Natural killer cell (primary cell): ENCODE data around the gene INSC. TPM values are rescaled to one million over a fixed set of nuclear protein-coding genes. Genes with fewer than 3 reads are reported as not detected.

Experiments used
- ATAC-seq, 3 donors: fragments of 150-1000 bp in 2 of 3; fragments of 200-7000 bp in 1 of 3; cut with Tn5 transposase; 1 replicate in 1 of 3; 2 replicates in 2 of 3; pipeline ENCODE4 v1.10.0; 2021; ENCODE audit warnings: mild to moderate bottlenecking in 2 of 3, moderate library complexity in 2 of 3
- DNase-seq, 2 donors: peaks; one replicate each; pipeline versions ENCODE4 v3.0.0 to v3.0.0-alpha.2; 2013 to 2021; ENCODE audit warnings: mixed read lengths in 1 of 2
- H3K27ac ChIP-seq: one replicate; pipeline ENCODE4 v1.5.1; 2013; ENCODE audit warnings: mild to moderate bottlenecking, low read length
- H3K27me3 ChIP-seq: one replicate; pipeline ENCODE4 v1.6.1; 2013; ENCODE audit warnings: low read length; ENCODE audit not compliant: control insufficient read depth, insufficient read depth
- H3K36me3 ChIP-seq: one replicate; pipeline ENCODE4 v1.6.1; 2013; ENCODE audit warnings: low read length; ENCODE audit not compliant: control insufficient read depth, insufficient read depth
- H3K4me1 ChIP-seq: one replicate; pipeline ENCODE4 v1.6.1; 2013; ENCODE audit warnings: low read length; ENCODE audit not compliant: control insufficient read depth, insufficient read depth
- H3K4me3 ChIP-seq: one replicate; pipeline ENCODE4 v1.5.1; 2013; ENCODE audit warnings: low read length
- H3K9me3 ChIP-seq: one replicate; pipeline ENCODE4 v1.6.1; 2013; ENCODE audit warnings: low read length; ENCODE audit not compliant: control insufficient read depth, insufficient read depth
- H3K27ac Mint-ChIP-seq, 2 donors: one replicate each; pipeline ENCODE4 v1.8.0; 2022; ENCODE audit warnings: mild to moderate bottlenecking in 2 of 2, mixed read lengths in 2 of 2, moderate library complexity in 1 of 2
- H3K27me3 Mint-ChIP-seq, 2 donors: one replicate each; pipeline ENCODE4 v1.8.0; 2022; ENCODE audit warnings: low read depth in 2 of 2, mixed read lengths in 2 of 2
- H3K36me3 Mint-ChIP-seq: one replicate; pipeline ENCODE4 v1.8.0; 2022; ENCODE audit warnings: mixed read lengths
- H3K4me1 Mint-ChIP-seq, 2 donors: one replicate each; pipeline ENCODE4 v1.8.0; 2022; ENCODE audit warnings: mixed read lengths in 2 of 2
- H3K4me3 Mint-ChIP-seq: one replicate; pipeline ENCODE4 v1.8.0; 2022; ENCODE audit warnings: mild to moderate bottlenecking, moderate library complexity, mixed read lengths
- H3K9me3 Mint-ChIP-seq, 2 donors: one replicate each; pipeline ENCODE4 v1.8.0; 2022; ENCODE audit warnings: mixed read lengths in 2 of 2
- CTCF ChIP-seq: fragments of 200-600 bp; IDR thresholded peaks from one replicate; pipeline ENCODE4 v1.8.0; 2022; ENCODE audit warnings: antibody characterized with exemption
- WGBS: methylation state at CpG from one replicate; pipeline ENCODE4 v1.1.7; 2013; ENCODE audit warnings: missing lambda C conversion rate; ENCODE audit not compliant: insufficient coverage; 5-methylcytosine and 5-hydroxymethylcytosine counted together
- intact Hi-C: fragments of 100-400 bp; cut with micrococcal nuclease; formaldehyde crosslinking; loops from one replicate; pipeline ENCODE4 v1.14.2; 2022
- total RNA-seq, 4 donors: library from RNA; stranded (reverse); fragments of 120-200 nt in 1 of 4; gene quantifications; one replicate each; pipeline versions ENCODE4 v1.2.3 to v1.2.4, GENCODE V29; 2013 to 2022

The INSC gene
- total RNA-seq, 3 donors from 2014 or later (not counting 1 experiment from before 2014, with no cell fraction given) = 0.16 to 0.27 TPM; not detected in 1

- Histone ChIP-seq H3K36me3 (no peaks in the 10 kb centered on the region), H3K27ac (no peak overlapping the region), H3K9me3 (no peaks in the 10 kb centered on the region), H3K4me1 (no peaks in the 10 kb centered on the region), H3K4me3 (no peak overlapping the region), H3K27me3 (no peaks in the 10 kb centered on the region)
- no peak overlapping the region for H3K27ac Mint-ChIP-seq
- WGBS = 89% methylated on average over 3 of the region's 3 CpGs
- H3K4me3 Mint-ChIP-seq = no peak overlapping the region
- intact Hi-C loops = no loop called here
- DNase-seq (no peak), ATAC-seq (no peak)
- no peaks in the 10 kb centered on the region for H3K9me3 Mint-ChIP-seq
- peaks cover 0 to 5% of the 10 kb centered on the region in 2 donors for H3K4me1 Mint-ChIP-seq
- H3K36me3 Mint-ChIP-seq = no peaks in the 10 kb centered on the region
- H3K27me3 Mint-ChIP-seq = peaks cover 0 to 7% of the 10 kb centered on the region in 2 donors
- TF ChIP-seq CTCF = no peak
Measured at GRCh38 chr11:15157181-15157580, 42.5 kb downstream of the INSC start.

- TF ChIP-seq CTCF = no peak
- no peaks in the 10 kb centered on the region for H3K36me3 Mint-ChIP-seq
- no peak overlapping the region for H3K27ac ChIP-seq
- 84% methylated on average over 4 of the region's 6 CpGs for WGBS
- DNase-seq = no peak
- H3K9me3 Mint-ChIP-seq = no peaks in the 10 kb centered on the region
- no peaks in the 10 kb centered on the region for H3K4me1 ChIP-seq
- intact Hi-C loops = no loop called here
- no peaks in the 10 kb centered on the region for H3K36me3 ChIP-seq
- no peaks in the 10 kb centered on the region for H3K4me1 Mint-ChIP-seq
- no peak overlapping the region for H3K4me3 Mint-ChIP-seq
- H3K27me3 ChIP-seq = no peaks in the 10 kb centered on the region
- no peaks in the 10 kb centered on the region for H3K9me3 ChIP-seq
- ATAC-seq = no peak
- peaks cover 0 to 7% of the 10 kb centered on the region in 2 donors for H3K27me3 Mint-ChIP-seq
- H3K27ac Mint-ChIP-seq = no peak overlapping the region
- no peak overlapping the region for H3K4me3 ChIP-seq
Measured at GRCh38 chr11:15157606-15158137, 42.9 kb downstream of the INSC start.

GRCh38 chr11:15158351-15159015 lies 43.8 kb downstream of the INSC start:
- 93% methylated on average over 2 of the region's 3 CpGs for WGBS
- ATAC-seq (no peak), DNase-seq (no peak)
- H3K4me3 Mint-ChIP-seq = no peak overlapping the region
- no peaks in the 10 kb centered on the region for H3K9me3 Mint-ChIP-seq
- intact Hi-C loops = no loop called here
- no peak for TF ChIP-seq CTCF
- Histone ChIP-seq H3K4me3 (no peak overlapping the region), H3K4me1 (no peaks in the 10 kb centered on the region), H3K9me3 (no peaks in the 10 kb centered on the region), H3K27me3 (no peaks in the 10 kb centered on the region), H3K36me3 (no peaks in the 10 kb centered on the region), H3K27ac (no peak overlapping the region)
- H3K27me3 Mint-ChIP-seq = peaks cover 0 to 10% of the 10 kb centered on the region in 2 donors
- H3K27ac Mint-ChIP-seq = no peak overlapping the region
- H3K4me1 Mint-ChIP-seq = no peaks in the 10 kb centered on the region
- no peaks in the 10 kb centered on the region for H3K36me3 Mint-ChIP-seq

- no peak overlapping the region for H3K4me3 ChIP-seq
- ATAC-seq (no peak), DNase-seq (no peak)
- H3K36me3 Mint-ChIP-seq = no peaks in the 10 kb centered on the region
- no peak overlapping the region for H3K27ac Mint-ChIP-seq
- H3K4me1 Mint-ChIP-seq = no peaks in the 10 kb centered on the region
- no peak overlapping the region for H3K27ac ChIP-seq
- intact Hi-C loops = no loop called here
- no peaks in the 10 kb centered on the region for H3K27me3 ChIP-seq
- peaks cover 0 to 10% of the 10 kb centered on the region in 2 donors for H3K27me3 Mint-ChIP-seq
- 78% methylated on average over 1 of the region's 2 CpGs for WGBS
- no peaks in the 10 kb centered on the region for H3K9me3 Mint-ChIP-seq
- H3K4me1 ChIP-seq = no peaks in the 10 kb centered on the region
- no peaks in the 10 kb centered on the region for H3K36me3 ChIP-seq
- TF ChIP-seq CTCF = no peak
- H3K4me3 Mint-ChIP-seq = no peak overlapping the region
- H3K9me3 ChIP-seq = no peaks in the 10 kb centered on the region
Measured at GRCh38 chr11:15159085-15159484, 44.4 kb downstream of the INSC start.
